OCI-M2 (cell line): ENCODE data around the gene DFFA.

ENCODE experiments used
- DNase-seq: peaks from one replicate; lab custom pipeline; 2025; ENCODE audit not compliant: unreplicated experiment; lab: John Stamatoyannopoulos, UW

DFFA gene

GRCh38 chr1:10472220-10473144 lies at the start of gene DFFA:
DFFA (minus strand) TSS chr1:10472529; CDS start chr1:10472458, 71 bp downstream.
- DNase-seq, result peak; percentile 63

GRCh38 chr1:10521537-10522157 lies 49.3 kb upstream of the DFFA start:
- DNase-seq, result no peak

- no peak for DNase-seq
These were observed 48.6 kb upstream of the DFFA start for GRCh38 chr1:10520952-10521351.

- no peak for DNase-seq
These were observed 48.2 kb upstream of the DFFA start for GRCh38 chr1:10520497-10520896.

GRCh38 chr1:10519016-10519417 lies 46.7 kb upstream of the DFFA start:
- DNase-seq, result no peak

- no peak for DNase-seq
These were observed 45.3 kb upstream of the DFFA start for GRCh38 chr1:10517677-10517982.

GRCh38 chr1:10516925-10517676 lies 44.8 kb upstream of the DFFA start:
- DNase-seq, result no peak

GRCh38 chr1:10515976-10516750 lies 43.8 kb upstream of the DFFA start:
- no peak for DNase-seq

- no peak for DNase-seq
These were observed 43.1 kb upstream of the DFFA start for GRCh38 chr1:10515301-10515975.

- DNase-seq, result no peak
These were observed 42.3 kb upstream of the DFFA start for GRCh38 chr1:10514490-10515235.

- DNase-seq, result no peak
These were observed 40.9 kb upstream of the DFFA start for GRCh38 chr1:10513199-10513598.

GRCh38 chr1:10511494-10511885 lies 39.2 kb upstream of the DFFA start:
- DNase-seq, result no peak

- DNase-seq, result peak; percentile 41
These were observed 38.5 kb upstream of the DFFA start for GRCh38 chr1:10510520-10511493.

- DNase-seq, result no peak
These were observed 37.6 kb upstream of the DFFA start for GRCh38 chr1:10509809-10510509.

GRCh38 chr1:10508511-10508951 lies 36.2 kb upstream of the DFFA start:
- no peak for DNase-seq

GRCh38 chr1:10507111-10507879 lies 35.0 kb upstream of the DFFA start:
- no peak for DNase-seq

- DNase-seq, result no peak
These were observed 34.3 kb upstream of the DFFA start for GRCh38 chr1:10506677-10507047.
